Measurements from ENCODE around the gene ABCC6. TPM values are rescaled to one million over a fixed set of nuclear protein-coding genes. Genes with fewer than 3 reads are reported as not detected.

ABCC6 gene
- total RNA-seq, 1 experiment from 2014 or later = 0.73 TPM

- ATAC-seq (no peak), DNase-seq (no peak)
- H3F3A ChIP-seq (ENCODE audit: low read length, unreplicated experiment) = no peaks in the 10 kb centered on the region
- no peak overlapping the region for H3K27ac ChIP-seq (ENCODE audit: low read length)
- ChIA-PET POLR2A (ENCODE audit: unreplicated experiment) (no interaction called here), CTCF (no interaction called here)
- no peaks in the 10 kb centered on the region for H3K9me3 ChIP-seq (ENCODE audit: low read length)
- H2AFZ ChIP-seq (ENCODE audit: low read length) = no peak overlapping the region
- no TSS peak for BruUV-seq (replicated peaks)
- no peak overlapping the region for H3K4me2 ChIP-seq (ENCODE audit: low read length)
- H3K9ac ChIP-seq (ENCODE audit: low read length) = no peak overlapping the region
- H3K36me3 ChIP-seq (ENCODE audit: low read depth, low read length) = peaks cover 6% of the 10 kb centered on the region; the same call in 1 of the 2 replicates
- H3K4me1 ChIP-seq (ENCODE audit: insufficient read depth, low read length) = no peaks in the 10 kb centered on the region
- intact Hi-C loops (cut with micrococcal nuclease) = no loop called here
- H3K27me3 ChIP-seq (ENCODE audit: low read length) = no peaks in the 10 kb centered on the region
- TF ChIP-seq EZH2phosphoT487 (IDR thresholded peaks at IDR 0.05; ENCODE audit: borderline replicate concordance, low read length) (no peak), EZH2 (IDR thresholded peaks at IDR 0.05; ENCODE audit: low read length, unreplicated experiment) (no peak), CTCF (conservative IDR thresholded peaks at IDR 0.05; ENCODE audit: low read depth, low read length) (no peak)
- no peaks in the 10 kb centered on the region for H4K20me1 ChIP-seq (ENCODE audit: low read length)
- H3K9me2 ChIP-seq (replicated peaks; ENCODE audit: low read length) = no peaks in the 10 kb centered on the region
- no peaks in the 10 kb centered on the region for H3K79me2 ChIP-seq (ENCODE audit: low read length)
- no peak overlapping the region for H3K4me3 ChIP-seq (ENCODE audit: low read length)
Measured at GRCh38 chr16:16101585-16101984, 121.7 kb downstream of the ABCC6 start.

- Histone ChIP-seq H3F3A (ENCODE audit: low read length, unreplicated experiment) (no peaks in the 10 kb centered on the region), H3K36me3 (ENCODE audit: low read depth, low read length) (peaks cover 6% of the 10 kb centered on the region; the same call in 1 of the 2 replicates), H3K4me1 (ENCODE audit: insufficient read depth, low read length) (no peaks in the 10 kb centered on the region), H3K4me2 (ENCODE audit: low read length) (no peak overlapping the region), H3K9ac (ENCODE audit: low read length) (no peak overlapping the region), H2AFZ (ENCODE audit: low read length) (no peak overlapping the region), H3K27ac (ENCODE audit: low read length) (no peak overlapping the region), H3K27me3 (ENCODE audit: low read length) (no peaks in the 10 kb centered on the region), H3K79me2 (ENCODE audit: low read length) (no peaks in the 10 kb centered on the region), H3K9me2 (replicated peaks; ENCODE audit: low read length) (no peaks in the 10 kb centered on the region), H3K4me3 (ENCODE audit: low read length) (no peak overlapping the region), H4K20me1 (ENCODE audit: low read length) (no peaks in the 10 kb centered on the region), H3K9me3 (ENCODE audit: low read length) (no peaks in the 10 kb centered on the region)
- TF ChIP-seq EZH2phosphoT487 (IDR thresholded peaks at IDR 0.05; ENCODE audit: borderline replicate concordance, low read length) (no peak), EZH2 (IDR thresholded peaks at IDR 0.05; ENCODE audit: low read length, unreplicated experiment) (no peak), CTCF (conservative IDR thresholded peaks at IDR 0.05; ENCODE audit: low read depth, low read length) (no peak)
- DNase-seq (no peak), ATAC-seq (no peak)
- intact Hi-C loops (cut with micrococcal nuclease) = no loop called here
- CTCF ChIA-PET = no interaction called here
- BruUV-seq (replicated peaks) = no TSS peak
- POLR2A ChIA-PET (ENCODE audit: unreplicated experiment) = no interaction called here
Measured at GRCh38 chr16:16100631-16101030, 122.7 kb downstream of the ABCC6 start.

GRCh38 chr16:16099320-16099719, 124.0 kb downstream of the ABCC6 start:
- H3K9ac ChIP-seq (ENCODE audit: low read length) = no peak overlapping the region
- H3K9me2 ChIP-seq (replicated peaks; ENCODE audit: low read length) = no peaks in the 10 kb centered on the region
- H3K4me1 ChIP-seq (ENCODE audit: insufficient read depth, low read length) = no peaks in the 10 kb centered on the region
- DNase-seq (peak; percentile 13), ATAC-seq (no peak)
- POLR2A ChIA-PET (ENCODE audit: unreplicated experiment) = no interaction called here
- no peaks in the 10 kb centered on the region for H3K27me3 ChIP-seq (ENCODE audit: low read length)
- no peak overlapping the region for H3K27ac ChIP-seq (ENCODE audit: low read length)
- H2AFZ ChIP-seq (ENCODE audit: low read length) = no peak overlapping the region
- no peaks in the 10 kb centered on the region for H4K20me1 ChIP-seq (ENCODE audit: low read length)
- TF ChIP-seq EZH2 (IDR thresholded peaks at IDR 0.05; ENCODE audit: low read length, unreplicated experiment) = no peak
- no peak for TF ChIP-seq CTCF (conservative IDR thresholded peaks at IDR 0.05; ENCODE audit: low read depth, low read length)
- no peak for TF ChIP-seq EZH2phosphoT487 (IDR thresholded peaks at IDR 0.05; ENCODE audit: borderline replicate concordance, low read length)
- H3K79me2 ChIP-seq (ENCODE audit: low read length) = no peaks in the 10 kb centered on the region
- H3K4me3 ChIP-seq (ENCODE audit: low read length) = no peak overlapping the region
- intact Hi-C loops (cut with micrococcal nuclease) = no loop called here
- H3K4me2 ChIP-seq (ENCODE audit: low read length) = no peak overlapping the region
- no peaks in the 10 kb centered on the region for H3K9me3 ChIP-seq (ENCODE audit: low read length)
- no peaks in the 10 kb centered on the region for H3F3A ChIP-seq (ENCODE audit: low read length, unreplicated experiment)
- CTCF ChIA-PET = no interaction called here
- peaks cover 6% of the 10 kb centered on the region; the same call in 1 of the 2 replicates for H3K36me3 ChIP-seq (ENCODE audit: low read depth, low read length)
- BruUV-seq (replicated peaks) = no TSS peak

Other genes starting within 250 kb of the ABCC6 start
- gene NOMO3, start 9.0 kb upstream of the ABCC6 start, total RNA-seq (2014; rRNA removed) = 21.1 and 35.5 TPM in 2 replicates
- 0.87 and 8.2 TPM in 2 replicates for gene NPIPA7, start 155.6 kb upstream of the ABCC6 start, total RNA-seq (2014; rRNA removed)

Measured in PC-3 (cell line).